GM18520 (cell line): ENCODE measurements around the gene DAZ4.
"Not testable (repeated sequence)": the region's sequence is repeated elsewhere in the genome, so short reads cannot be mapped to it uniquely, and the experiment has no call there.

Experiments
- ATAC-seq: cut with Tn5 transposase; IDR thresholded peaks from one replicate; pipeline ENCODE4 v1.9.1; 2021; ENCODE audit not compliant: unreplicated experiment

The DAZ4 gene

DNA sequence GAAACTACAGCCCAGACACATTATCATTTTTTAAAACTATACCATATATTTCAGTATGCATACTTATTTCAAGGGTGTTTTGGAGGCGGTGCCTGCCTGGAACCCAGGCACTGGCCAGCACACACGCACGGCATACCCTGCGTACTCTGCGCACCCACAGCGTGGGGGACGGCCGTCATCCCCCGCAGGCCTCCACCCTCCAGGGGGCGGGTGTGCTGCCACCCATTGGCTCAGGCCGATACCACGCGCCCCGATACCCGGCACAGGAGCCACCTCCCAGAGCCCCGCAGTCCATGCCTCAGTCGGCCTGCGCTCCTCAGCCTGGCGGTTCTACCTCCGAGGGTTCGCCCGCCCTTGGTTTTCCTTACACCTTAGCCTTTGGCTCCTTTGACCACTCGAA lies at the start of gene DAZ4:
DAZ4 (plus strand) TSS at position 301 of the 400 bp plus-strand sequence. CDS start 208 bp downstream, outside the sequence.
- ATAC-seq, result not testable (repeated sequence)

GRCh38 chrY:24813293-24813692 lies 20.4 kb upstream of the DAZ4 start, which contains the start of gene DAZ3:
DAZ3 (minus strand) TSS chrY:24813393; CDS start chrY:24813185, 208 bp downstream.
- not testable (repeated sequence) for ATAC-seq

GRCh38 chrY:24821836-24822235 lies 11.9 kb upstream of the DAZ4 start:
- not testable (repeated sequence) for ATAC-seq

GRCh38 chrY:24824184-24824879 lies 9.4 kb upstream of the DAZ4 start:
- not testable (repeated sequence) for ATAC-seq

GRCh38 chrY:24825069-24825468 lies 8.7 kb upstream of the DAZ4 start:
- ATAC-seq, result not testable (repeated sequence)
